ENCODE results near the gene STAC2.

DNA sequence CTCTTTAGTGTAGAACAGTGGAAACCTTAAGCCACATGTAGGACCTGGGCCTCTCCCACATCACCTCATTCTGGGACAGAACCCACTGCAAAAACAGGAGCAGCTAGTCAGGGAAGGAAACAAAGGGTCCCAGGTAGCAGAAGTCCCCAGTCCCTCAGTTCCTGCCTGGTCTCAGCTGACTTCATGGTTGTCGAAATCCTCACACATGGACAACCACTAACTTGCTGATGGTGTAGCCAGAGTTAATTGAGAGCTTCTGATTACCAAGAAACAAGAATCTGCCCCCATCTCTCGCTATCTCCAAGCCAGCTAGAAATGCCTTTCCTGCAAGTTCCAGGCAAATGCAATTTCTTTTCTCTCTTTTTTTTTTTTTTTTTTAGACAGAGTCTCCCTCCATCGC, 56.2 kb downstream of the STAC2 start:
- TF ChIP-seq, protein P1, sequence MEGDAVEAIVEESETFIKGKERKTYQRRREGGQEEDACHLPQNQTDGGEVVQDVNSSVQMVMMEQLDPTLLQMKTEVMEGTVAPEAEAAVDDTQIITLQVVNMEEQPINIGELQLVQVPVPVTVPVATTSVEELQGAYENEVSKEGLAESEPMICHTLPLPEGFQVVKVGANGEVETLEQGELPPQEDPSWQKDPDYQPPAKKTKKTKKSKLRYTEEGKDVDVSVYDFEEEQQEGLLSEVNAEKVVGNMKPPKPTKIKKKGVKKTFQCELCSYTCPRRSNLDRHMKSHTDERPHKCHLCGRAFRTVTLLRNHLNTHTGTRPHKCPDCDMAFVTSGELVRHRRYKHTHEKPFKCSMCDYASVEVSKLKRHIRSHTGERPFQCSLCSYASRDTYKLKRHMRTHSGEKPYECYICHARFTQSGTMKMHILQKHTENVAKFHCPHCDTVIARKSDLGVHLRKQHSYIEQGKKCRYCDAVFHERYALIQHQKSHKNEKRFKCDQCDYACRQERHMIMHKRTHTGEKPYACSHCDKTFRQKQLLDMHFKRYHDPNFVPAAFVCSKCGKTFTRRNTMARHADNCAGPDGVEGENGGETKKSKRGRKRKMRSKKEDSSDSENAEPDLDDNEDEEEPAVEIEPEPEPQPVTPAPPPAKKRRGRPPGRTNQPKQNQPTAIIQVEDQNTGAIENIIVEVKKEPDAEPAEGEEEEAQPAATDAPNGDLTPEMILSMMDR (IDR thresholded peaks at IDR 0.05): no peak
- no peak for TF ChIP-seq EP300 (IDR thresholded peaks at IDR 0.05)
- TF ChIP-seq POLR2A (IDR thresholded peaks at IDR 0.05): no peak
